HG02884 (cell line): ENCODE data around the gene ADAMTS14.

Source experiments
- ATAC-seq: cut with Tn5 transposase; IDR thresholded peaks from one replicate; pipeline ENCODE4 v1.9.1; 2021; ENCODE audit warnings: mild to moderate bottlenecking, moderate library complexity; ENCODE audit not compliant: unreplicated experiment

The ADAMTS14 gene

DNA sequence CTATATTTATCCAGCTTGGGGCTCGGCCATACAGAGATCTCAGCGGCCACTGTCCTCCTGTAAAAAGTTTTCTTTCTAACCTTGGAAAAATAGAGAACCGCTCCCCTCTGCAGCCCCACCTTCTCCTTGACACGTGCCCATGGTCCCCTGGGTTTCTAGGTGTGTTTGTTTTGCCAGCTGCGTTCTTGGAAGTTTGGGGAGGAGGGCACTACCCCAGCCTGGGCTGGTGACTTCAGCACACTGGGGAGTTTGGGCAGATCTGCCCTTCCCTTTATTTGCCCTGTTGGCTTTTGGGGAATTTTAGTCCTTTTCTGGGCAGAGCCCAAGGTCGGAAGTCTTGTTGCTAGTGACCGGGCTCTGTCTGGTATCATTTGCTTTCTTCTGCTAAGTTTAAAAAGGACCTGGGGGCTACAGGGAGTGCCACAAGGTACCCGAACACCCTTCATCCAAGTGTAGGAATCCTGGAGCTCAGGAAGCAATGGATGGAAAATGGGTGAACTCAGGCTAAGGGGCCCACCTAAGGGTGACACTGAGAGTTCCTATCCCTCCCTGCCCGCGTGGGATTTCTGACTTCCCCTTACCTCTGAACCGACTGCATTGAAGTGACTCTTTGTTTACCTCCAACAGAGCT lies 1.7 kb downstream of the ADAMTS14 start:
- no peak for ATAC-seq

DNA sequence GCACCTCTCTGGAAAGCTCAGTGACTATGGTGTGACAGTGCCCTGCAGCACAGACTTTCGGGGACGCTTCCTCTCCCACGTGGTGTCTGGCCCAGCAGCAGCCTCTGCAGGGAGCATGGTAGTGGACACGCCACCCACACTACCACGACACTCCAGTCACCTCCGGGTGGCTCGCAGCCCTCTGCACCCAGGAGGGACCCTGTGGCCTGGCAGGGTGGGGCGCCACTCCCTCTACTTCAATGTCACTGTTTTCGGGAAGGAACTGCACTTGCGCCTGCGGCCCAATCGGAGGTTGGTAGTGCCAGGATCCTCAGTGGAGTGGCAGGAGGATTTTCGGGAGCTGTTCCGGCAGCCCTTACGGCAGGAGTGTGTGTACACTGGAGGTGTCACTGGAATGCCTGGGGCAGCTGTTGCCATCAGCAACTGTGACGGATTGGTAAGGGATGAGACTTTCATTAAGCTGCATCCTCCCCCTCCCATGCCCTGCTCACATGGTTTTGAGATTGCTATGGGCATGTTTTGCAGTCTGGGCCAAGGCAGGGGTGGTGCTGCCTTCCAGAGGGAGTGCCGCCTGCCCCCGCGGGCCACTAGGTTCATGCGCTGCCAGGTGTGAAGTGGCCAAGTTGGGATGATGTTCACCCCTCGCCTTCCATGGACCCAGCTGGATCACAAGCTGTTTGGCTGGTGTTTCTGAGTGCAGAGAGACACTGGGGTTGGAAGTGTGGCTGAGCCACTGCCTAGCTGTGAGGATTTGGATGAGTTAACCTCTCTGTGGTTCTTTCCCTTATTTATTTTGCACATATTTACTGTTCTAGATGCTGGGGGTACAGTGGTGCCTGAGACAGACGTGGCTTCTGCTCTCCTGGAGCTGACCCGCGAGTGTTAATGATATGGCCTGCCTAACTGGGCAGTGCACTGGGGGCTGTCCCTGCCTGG lies 2.5 kb downstream of the ADAMTS14 start:
- ATAC-seq: no peak

DNA sequence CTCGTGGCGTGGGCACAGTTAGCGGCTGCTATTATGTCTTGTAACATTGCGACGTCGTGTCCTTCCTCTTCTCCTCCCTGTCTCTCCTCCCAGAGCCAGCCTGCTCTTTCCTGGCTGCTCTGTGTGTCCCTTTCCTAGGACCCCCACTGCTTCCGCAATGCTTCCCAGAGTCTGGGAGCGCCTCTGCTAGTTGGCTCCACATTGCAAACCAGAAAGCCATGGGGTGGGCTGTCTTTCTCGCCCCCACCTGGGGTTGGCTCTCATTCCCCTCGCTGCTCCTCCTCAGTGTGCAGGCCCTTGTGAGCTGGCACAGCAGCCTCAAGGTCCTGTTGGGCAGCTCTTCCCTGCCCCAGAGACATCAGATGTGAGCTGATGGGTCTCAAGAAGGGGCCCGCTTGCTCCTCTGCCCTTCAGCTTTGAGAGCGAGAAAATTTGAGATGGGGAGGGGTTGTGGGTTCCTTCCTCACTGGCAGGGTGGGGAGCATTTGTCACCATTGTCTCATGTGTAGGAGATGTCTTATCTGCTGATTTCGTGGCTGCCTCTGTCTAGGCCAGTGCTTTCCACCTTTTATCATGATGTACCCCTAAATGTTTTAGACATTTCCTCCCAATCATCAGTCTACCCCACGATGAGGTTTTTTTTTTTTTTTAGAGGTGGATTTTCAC lies 3.3 kb downstream of the ADAMTS14 start:
- ATAC-seq: no peak

DNA sequence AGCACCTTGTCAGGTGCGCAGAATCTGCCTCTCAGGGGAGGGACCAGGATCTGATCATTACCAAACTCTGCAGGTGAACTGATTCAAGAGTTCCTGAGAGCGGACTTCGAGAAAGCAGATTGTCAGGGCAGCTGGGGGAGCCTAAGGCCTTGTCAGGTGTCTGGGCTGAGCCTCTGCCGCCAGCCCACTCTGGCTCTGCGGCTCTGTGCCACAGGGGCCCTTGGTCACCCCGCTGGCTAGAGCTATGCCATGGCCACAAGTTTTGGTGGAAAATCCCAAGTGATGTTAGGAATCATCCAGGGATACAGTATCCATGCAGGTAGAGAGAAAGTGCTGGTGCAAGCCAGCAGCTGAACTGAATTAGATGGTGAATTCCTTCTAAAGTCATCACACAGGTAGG lies 4.2 kb downstream of the ADAMTS14 start:
- ATAC-seq: no peak

DNA sequence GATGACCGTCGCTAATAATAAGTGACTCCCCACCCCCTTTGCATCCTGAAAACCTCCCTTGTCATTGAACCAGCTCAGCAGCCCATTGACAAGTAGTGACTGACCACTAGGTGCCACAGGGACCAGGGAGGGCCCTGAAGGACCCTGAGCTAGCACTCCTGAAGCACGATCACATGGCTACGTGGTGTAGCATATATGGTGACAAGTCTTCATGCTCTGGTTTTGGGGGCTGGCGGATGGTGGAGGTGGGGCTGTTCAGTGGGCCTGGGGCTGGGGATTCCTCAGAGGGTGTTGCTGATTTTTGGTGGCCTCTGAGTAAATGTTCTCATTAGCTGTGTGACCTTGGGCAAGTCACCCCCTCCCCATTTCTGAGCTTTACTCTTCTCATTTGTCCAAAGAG lies 4.7 kb downstream of the ADAMTS14 start:
- no peak for ATAC-seq

DNA sequence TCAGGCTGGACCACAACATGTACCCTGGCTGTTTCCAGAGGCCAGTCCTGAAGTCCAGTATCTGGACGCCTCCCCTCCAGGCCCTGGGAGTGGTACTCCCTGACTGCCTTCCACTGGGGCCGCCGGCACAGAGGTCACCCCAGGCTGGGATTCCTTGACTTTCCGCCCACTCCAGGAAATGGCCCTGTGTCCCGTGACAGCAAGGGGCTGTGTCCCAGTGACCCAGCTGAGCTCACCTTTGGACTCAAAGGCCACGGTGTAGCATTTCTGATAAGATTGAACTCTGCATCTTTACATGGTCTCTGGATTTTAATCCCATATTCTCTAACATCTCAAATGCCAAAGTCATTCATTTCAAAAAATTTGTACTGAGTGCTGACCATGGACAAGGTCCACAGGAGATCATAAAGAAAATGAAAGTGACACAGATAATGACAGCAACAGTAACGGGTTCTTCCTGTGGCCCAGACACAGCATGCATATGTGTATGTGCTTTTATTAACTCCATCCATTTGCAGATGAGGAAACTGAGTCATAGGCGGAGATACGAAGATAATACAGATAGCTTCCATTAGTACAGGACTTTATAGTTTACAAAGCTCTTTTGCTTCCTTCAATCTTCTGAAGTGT lies 5.4 kb downstream of the ADAMTS14 start:
- no peak for ATAC-seq

DNA sequence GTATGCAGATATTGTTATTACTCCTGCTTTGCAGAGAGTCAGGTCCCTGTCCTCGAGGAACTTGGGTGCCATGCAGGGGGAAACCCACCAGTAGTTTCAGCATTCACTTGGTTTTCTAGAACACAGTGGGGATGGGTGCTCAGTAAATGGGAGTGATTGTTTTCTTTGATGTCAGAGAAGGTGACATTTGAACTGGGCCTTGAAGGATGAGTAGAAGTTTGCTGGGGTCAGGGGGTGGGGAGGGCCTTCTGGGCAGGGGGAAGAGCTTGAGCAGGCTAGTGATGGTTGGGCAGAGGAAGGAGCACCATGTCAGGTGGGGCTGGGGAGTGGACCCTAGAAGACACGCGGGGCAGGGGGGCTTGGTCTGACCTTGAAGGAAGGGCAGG lies 5.9 kb downstream of the ADAMTS14 start:
- no peak for ATAC-seq

DNA sequence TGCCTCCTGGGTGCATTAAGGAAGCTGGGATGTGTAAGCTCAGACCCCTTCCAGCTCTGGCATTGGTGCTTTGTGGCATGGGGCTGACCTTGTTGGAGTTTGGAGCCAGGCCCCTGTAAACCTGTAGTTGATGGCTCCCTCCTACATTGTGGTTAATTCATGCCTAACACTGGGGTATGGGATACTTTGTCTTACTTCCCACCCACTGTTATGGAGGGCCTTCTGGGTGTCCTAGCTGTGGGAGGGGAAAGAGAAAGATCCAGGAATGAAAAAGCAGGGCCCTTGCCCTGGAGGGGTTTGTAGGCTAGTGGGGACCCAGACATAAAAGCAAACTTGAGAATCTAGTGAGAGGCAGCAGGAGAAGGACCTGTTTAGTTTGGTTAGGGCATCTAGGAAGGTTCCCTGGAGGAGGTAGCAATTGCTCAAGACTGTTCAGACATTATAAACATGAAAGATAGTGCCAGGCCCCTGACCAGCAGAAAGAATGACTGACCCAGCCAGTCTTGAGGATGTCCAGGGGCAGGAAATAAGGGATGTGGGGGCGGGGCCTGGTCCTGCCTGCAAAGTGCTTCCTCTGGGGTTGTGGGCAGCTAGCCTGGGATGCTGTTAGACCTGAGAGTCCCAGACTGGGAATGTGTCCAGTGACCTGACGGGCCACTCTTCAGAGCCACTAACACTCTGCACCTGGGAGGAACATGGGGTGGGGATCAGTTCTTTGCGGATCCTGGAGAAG lies 6.6 kb downstream of the ADAMTS14 start:
- ATAC-seq: no peak

DNA sequence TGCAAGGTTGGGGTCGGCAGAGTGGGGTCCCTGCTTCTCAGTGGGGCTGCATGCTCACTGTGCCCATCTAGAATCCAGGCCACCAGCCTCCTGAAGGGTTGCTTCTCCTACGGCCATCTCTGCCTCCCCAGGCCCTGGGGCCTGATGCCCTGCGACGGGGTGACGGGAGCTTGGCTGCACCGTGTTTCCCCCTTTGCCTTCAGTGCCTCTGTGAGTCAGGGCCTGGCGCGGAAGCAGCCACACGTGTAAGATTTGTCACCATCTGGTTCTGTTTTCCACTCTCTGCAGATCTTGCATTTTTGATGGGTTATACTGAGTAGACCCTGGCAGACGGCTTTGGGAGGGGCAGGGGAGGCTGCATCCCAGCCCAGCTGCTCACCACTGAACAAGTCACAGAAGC lies 7.2 kb downstream of the ADAMTS14 start:
- no peak for ATAC-seq

DNA sequence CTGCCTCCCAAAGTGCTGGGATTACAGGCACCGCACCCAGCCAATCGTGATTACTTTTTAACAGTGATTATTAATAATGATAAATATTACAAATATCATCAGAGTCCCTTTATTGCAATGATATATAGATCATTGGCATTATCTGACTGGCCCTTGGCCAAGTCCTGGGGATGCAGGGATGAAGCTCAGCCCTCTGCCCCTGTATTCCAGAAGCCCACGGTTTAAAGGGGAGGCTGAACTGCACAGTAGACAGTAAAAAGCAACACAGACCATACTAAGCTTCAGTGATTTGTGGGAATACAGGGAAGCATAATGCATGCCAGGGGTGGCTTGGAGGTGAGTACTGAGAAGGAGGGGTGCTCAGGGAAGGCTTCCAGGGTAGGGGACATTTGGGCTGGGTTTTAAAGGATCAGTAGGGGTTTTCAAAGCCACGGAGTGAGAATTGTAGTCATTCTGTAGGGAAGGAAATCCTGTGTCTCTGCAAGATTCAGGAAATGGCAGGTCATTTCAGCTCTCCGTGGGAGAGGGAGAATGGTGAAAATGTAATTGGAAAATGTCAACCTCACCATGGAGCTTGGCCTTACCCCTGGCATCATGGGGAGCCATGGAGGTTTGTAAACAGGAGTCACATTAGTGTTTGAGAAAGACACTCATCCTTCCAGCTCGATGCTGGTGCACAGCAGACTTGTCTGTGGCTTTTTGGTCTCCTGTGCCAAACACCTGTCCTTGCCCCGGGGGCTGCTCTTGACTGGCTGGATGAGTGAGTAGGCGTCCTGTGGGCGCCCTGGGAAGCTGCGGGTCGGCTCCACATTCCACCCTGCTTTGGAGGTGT lies 8.8 kb downstream of the ADAMTS14 start:
- no peak for ATAC-seq

DNA sequence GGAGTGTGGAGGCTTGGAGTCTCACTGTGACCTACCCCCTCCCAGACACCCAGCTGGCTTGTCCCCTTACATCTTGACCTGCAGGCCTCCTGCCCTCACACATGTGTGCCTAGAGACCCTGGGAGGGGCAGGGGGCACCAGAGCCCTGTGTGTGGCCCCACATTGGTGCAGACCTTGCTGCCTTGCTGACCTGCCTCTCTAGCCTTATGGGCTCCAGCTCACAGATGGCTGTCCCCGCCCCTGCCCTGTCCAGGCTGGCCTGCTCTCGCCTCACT lies 9.4 kb downstream of the ADAMTS14 start:
- no peak for ATAC-seq

DNA sequence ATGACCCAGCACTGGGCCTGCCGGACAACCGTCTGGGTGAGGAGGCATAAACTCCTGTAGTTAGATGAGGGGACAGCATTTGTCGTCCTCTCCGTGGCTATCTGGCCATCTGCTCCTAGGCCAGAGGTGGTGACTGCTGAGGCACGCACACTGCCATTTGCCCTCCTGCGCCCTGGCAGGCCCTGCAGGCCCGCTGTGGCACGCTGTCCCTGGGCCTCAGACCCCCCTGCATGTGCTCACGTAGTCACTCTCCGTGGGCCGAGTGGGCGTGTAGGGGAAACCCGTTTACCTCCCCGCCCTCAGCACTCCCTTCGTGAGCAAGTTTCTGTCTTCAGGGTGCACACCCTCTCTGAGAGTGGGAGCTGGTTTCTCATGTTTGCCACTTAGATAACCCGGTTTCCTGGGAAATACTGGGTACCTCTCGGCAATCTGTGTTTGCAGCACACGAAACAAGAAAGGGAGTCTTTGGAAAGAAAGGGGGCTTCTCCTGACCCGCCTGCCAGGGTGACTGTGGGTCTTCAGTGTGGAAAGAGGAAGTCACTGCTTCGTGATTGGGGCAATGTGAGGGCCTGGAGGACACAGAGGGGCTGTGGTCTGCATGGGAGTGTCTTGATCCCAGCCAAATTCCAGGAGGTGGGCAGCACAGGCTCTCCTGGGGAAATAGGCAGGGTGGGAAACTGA lies 10.8 kb downstream of the ADAMTS14 start:
- ATAC-seq: no peak

DNA sequence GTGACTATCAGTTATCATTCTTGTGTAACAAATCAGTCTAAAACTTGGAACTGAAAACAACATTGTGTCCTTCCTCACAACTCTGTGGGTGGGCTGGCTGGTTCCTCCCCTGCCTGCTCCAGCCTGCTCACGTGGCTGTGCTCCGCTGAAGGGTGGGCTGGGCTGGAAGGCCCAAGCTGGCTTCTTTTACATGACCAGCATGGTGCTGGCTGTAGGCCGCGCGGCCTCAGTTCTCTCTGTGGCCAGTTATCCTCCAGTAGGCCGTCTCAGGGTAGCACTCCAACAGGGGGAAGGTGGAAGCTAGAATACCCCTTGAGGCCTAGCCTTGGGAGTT lies 11.3 kb downstream of the ADAMTS14 start:
- ATAC-seq: no peak

DNA sequence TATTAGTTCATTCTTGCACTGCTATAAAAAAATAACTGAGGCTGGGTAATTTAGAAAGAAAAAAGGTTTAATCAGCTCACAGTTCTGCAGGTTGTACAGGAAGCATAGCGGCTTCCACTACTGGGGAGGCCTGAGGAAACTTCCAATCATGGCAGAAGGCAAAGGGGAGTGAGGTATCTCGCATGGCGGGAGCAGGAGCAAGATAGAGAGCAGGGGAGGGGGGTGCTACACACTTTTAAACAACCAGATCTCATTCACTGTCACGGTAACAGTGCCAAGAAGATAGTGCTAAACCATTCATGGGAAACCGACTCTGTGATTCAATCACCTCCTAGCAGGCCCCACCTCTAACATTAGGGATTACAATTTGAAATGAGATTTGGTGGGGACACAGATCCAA lies 11.6 kb downstream of the ADAMTS14 start:
- ATAC-seq: no peak

DNA sequence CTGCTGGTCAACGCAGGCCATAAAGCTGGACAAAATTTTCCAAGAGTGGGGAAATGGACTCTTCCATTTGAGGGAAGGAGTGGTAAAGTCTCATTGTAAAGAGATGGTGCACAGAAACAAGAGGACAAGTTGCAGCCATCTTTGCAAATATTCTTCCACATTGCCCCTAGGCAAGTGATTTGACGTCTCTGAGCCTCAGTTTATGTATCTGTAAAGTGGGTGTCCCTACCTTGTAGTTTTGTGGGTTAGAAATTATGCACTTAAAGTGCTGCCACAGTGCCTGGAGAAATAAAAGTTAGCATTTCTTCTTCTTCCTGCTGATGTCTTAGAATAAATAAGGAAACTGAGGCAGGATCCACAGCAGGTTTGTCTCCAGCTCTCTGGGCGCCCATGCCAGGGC lies 12.1 kb downstream of the ADAMTS14 start:
- no peak for ATAC-seq

DNA sequence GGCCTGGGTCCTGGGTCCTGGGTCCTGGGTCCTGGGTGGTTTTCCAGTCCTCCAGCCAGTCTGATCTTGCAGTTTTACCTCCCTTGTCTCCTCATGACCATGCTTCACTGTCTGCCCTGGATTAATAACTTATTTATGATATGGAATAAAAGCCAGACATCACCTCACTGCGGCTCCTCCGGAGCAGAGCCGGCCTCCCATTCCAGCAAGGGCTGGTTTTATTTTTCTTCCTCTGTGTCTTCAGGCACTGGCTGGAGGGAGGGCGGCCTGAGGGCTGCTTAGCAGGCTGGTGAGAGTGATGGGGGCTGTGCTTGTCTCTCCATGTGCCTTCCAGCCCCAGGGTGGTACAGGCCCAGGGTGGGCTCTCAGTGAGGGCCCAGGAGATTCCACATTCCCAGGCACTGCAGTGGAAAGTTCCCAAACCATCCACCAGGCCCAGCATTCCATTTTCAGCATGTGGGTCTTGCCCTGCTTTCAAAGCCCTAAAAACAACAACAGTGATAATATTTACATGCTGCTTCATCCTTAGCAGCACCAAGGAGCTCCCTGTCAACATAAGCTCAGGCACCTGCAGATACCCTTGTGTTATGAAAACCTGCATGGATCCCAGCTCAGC lies 12.6 kb downstream of the ADAMTS14 start:
- no peak for ATAC-seq

DNA sequence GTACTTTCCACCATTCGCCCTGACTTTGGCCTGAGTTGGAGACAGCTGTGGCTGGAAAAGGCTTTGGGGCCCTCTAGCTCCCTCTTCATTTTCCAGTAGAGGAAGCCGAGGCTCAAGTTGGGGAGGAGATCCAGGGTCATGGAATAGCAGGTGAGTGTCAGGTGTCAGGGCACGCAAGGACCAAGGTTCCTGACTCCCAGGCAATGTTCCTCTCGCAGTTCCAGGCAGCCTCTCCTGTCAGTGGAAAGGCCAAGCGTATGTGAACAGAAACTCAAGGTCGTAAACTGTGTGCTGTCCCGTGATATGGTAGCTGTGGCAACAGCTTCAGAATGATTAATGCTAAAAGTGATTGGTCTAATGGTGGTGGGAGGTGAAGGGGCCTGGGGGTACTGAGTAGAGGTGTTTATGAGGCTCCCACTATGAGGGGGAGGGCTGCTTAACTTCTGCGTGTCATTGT lies 13.2 kb downstream of the ADAMTS14 start:
- no peak for ATAC-seq

DNA sequence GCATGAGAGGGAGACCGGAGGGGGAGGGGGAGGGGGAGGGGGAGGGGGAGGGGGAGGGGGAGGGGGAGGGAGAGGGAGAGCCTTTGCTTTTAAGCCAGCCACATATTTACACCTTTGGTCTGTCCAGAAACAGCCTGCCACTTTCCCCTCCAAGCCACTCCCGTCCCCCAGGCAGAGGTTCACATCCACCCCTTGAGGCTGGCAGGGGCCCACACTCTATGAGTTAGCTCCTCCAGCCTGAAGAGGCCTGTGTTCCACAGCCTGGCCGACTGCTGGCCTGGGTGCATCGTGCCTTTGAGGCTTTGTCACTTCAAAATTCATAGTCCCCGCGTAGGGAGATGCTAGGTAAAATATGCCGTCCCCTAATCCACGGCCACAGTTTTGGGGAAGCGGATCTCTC lies 16.5 kb downstream of the ADAMTS14 start:
- no peak for ATAC-seq

DNA sequence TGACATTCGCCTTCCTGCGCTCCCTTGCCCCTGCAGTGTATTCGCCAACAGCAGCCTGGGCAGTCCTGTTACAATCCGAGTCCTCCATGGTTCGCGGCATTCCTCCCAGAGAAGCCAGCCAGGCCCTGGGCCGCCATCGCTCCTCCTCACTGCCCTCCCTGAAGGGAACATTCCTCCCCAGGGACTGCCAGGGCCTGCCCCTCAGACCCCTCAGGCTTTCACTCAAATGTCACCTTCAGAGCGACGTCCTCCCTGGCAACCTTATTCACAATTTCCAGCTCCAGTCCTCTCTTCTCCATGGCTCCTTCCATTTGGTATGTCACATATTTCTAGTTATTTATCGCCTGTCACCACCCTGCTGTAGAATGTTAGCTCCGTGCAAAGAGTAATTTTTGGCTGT lies 17.4 kb downstream of the ADAMTS14 start:
- no peak for ATAC-seq
